Measurements from ENCODE around the gene MYO1G.

Gene MYO1G

DNA sequence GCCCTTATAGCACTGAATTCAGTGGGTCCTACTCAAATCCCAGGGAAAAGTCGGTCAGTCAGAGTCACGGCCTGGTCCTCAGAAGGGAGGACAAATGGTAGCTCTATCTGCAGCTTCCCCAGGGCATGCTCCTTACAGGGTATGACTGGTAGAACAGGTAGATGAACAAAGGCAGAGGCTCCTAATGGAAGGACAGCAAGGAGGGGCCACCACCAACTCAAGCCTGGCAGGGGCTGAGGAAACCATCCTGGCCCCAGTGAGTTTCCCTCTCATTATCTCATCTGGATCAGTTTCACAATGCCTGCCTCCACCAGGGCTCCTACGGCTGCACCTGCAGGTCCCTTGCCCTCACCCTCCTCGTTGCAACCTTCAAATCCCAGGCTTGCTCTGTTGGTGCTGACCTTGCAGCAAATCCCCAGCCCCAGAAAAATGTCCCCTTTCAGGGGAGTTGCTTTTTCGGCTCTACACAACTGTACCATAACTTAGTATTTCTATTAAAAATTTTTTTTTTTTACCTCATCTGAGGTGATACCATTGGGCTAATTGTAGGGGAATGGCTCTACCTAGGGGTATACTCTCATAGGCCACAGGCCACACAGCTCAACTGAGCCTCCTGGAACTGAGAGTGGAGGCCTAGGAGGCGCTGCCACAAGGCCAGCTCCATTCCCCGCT lies 2.4 kb upstream of the MYO1G start:
- no peak for DNase-seq (ENCODE audit: low read depth)
- TF ChIP-seq, protein P1, sequence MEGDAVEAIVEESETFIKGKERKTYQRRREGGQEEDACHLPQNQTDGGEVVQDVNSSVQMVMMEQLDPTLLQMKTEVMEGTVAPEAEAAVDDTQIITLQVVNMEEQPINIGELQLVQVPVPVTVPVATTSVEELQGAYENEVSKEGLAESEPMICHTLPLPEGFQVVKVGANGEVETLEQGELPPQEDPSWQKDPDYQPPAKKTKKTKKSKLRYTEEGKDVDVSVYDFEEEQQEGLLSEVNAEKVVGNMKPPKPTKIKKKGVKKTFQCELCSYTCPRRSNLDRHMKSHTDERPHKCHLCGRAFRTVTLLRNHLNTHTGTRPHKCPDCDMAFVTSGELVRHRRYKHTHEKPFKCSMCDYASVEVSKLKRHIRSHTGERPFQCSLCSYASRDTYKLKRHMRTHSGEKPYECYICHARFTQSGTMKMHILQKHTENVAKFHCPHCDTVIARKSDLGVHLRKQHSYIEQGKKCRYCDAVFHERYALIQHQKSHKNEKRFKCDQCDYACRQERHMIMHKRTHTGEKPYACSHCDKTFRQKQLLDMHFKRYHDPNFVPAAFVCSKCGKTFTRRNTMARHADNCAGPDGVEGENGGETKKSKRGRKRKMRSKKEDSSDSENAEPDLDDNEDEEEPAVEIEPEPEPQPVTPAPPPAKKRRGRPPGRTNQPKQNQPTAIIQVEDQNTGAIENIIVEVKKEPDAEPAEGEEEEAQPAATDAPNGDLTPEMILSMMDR (IDR thresholded peaks at IDR 0.05; ENCODE audit: control insufficient read depth, insufficient read depth, low read depth, low read length, missing control alignments), result no peak
- no peak overlapping the region for H3K4me3 ChIP-seq (ENCODE audit: control insufficient read depth, low read depth, low read length)

DNA sequence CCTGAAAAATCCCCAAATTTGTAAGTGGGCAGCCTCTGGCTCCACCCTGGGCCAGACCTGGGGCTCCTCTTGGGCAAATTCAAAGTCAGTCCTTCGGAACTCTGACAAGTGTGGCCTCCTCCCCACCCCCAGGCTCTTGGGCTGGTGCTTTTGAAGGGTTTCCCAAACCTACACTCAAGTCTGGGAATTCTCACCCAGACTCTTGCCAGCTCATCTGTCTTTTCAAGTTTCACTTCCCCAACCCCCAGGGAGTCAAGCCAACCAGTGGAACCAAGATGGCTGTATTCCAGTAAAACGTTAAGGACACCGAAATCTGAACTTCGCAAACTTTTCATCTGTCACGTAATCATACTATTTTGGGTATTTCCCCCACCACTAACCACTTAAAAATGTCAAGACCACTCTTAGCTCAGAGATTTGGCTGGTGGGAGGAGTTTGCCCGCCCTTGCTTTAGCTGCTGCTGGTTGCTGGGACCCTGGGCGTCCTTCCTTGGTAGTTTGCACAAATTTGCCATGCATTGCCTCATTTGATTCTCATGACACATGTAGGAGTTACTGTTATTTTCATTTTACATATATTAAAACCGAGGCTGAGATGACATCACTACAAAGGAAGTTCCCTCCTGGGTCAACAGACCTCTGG lies 1.7 kb upstream of the MYO1G start:
- TF ChIP-seq, protein P1 (IDR thresholded peaks at IDR 0.05; ENCODE audit: control insufficient read depth, insufficient read depth, low read depth, low read length, missing control alignments), result no peak
- peak; percentile 55 for DNase-seq (ENCODE audit: low read depth)
- no peak overlapping the region for H3K4me3 ChIP-seq (ENCODE audit: control insufficient read depth, low read depth, low read length)

DNA sequence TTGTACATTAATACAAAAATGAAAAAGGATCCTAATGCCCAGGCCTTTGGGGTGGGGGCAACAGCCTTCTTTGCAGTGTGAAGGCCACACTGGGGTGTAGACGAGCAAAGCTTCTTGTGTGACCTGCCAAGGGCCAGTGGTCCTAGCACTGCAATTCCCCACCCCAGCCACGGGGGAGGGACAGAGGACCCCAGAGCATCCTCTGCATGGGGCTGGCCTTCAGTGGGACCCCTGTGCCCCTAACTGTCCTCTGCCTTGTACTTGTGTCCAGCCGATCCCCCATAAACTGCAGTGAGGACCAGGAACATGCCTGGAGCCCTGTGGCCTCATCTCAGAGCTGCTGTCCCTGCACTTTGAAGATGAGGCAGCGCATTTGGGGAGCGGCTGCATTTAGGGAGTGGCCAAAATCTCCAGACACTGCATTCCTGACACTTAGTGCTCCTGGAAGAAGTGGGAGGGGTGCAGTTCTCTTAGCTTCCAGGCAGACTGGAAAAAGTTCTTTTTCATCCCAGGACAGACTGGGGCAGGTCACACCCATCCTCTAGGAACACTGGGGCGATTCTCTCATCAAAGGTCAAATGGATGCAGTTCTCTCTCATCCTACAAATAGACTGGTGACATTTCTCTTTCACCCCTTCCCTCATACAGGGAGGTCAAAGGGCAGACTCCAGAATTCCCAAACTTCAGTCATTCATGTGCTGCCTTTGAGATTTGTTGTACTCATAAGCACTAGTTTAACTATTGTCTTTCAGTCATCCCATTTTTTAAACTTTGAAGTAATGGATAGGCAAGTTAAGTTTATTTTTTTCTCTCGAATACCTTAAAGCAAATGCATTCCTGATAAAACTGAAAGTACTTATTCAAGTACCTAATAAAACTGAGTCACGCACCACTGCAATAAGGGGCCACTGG lies 922 bp upstream of the MYO1G start:
- H3K4me3 ChIP-seq (ENCODE audit: control insufficient read depth, low read depth, low read length), result no peak overlapping the region
- TF ChIP-seq, protein P1 (IDR thresholded peaks at IDR 0.05; ENCODE audit: control insufficient read depth, insufficient read depth, low read depth, low read length, missing control alignments), result no peak
- DNase-seq (ENCODE audit: low read depth), result no peak

DNA sequence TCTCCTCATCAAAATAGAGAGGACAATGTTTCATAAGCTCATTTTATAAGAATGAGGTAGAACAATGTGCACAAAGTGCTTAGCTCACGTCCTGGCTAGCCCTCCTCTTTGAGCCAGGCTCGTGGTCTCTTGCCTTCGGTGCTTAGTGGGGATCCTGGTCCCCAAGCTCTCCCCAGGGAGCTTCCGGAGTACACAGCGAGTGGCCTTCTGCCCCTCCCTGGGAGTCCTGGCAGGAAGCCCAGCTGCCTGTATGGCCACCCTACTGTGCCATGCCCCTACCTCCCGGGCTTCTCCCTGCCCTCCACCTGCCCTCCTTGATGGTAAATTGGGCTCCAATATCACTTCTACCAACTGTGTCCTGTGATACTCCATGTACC lies 868 bp downstream of the MYO1G start:
- TF ChIP-seq, protein P1 (IDR thresholded peaks at IDR 0.05; ENCODE audit: control insufficient read depth, insufficient read depth, low read depth, low read length, missing control alignments), result no peak
- H3K4me3 ChIP-seq (ENCODE audit: control insufficient read depth, low read depth, low read length), result no peak overlapping the region
- DNase-seq (ENCODE audit: low read depth), result no peak

DNA sequence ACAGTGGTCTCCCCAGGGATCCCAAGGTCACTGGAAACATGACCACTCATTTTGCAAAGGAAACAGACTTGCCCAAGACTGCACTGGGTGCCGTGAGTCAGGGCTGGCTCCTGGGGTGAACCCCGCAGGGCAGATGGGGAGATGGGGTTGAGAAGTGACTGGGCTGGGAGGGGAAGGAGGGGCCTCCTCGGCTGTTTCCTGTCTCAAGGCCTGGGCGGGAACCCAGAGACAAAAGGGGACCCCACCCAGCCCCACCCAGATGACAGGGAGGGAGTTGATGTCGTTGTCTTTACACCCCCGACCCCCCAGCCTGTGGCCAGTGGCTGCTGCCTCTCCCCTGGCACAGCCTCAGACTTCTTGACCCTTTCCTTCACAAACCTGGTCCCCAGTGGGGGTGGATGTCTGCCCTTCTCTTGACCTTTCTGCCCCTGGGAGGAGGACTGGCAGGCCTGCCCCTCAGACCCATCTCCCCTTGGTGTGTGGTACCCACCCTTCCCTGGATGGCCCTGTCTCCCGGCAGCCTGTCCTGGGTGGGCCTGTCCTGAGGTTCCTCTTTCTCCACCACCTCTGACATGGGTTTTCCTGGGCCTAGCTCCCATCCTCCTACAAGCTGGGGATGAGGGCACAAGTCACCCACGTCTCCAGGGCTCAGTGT lies 1.4 kb downstream of the MYO1G start:
- H3K4me3 ChIP-seq (ENCODE audit: control insufficient read depth, low read depth, low read length), result no peak overlapping the region
- no peak for DNase-seq (ENCODE audit: low read depth)
- TF ChIP-seq, protein P1 (IDR thresholded peaks at IDR 0.05; ENCODE audit: control insufficient read depth, insufficient read depth, low read depth, low read length, missing control alignments), result no peak

DNA sequence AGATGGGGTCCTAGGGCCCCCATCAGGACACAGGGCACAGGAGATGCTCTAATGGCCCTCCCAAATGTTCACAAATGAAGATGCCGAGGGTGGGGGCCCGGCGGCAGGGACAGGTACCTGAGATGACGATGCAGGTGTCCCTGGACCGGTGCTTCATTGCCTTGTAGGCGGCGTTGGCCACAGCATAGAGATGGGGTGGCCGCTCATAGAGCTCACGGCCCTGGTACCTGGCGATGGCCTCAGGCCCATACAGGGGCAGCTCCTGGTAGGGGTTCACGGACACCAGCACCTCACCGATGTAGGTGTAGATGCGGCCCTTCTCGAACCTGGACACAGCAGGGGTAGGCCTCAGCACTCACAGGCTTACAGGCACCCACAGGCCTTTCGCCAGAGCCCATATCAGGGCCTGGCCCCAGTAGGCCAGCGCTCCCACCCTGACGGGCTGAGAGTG lies 2.0 kb downstream of the MYO1G start:
- no peak overlapping the region for H3K4me3 ChIP-seq (ENCODE audit: control insufficient read depth, low read depth, low read length)
- TF ChIP-seq, protein P1 (IDR thresholded peaks at IDR 0.05; ENCODE audit: control insufficient read depth, insufficient read depth, low read depth, low read length, missing control alignments), result no peak
- no peak for DNase-seq (ENCODE audit: low read depth)
